SK-N-SH treated with all-trans-retinoic acid at 6 μM for 48 hours (cell line): ENCODE results near the gene ARID5A.

Experiments used
- ATAC-seq: fragments of 200-7000 bp; cut with Tn5 transposase; 3 replicates; pipeline ENCODE4 v1.9.1; 2020; ENCODE audit warnings: mild to moderate bottlenecking, moderate library complexity
- ARNTL ChIP-seq: fragments of 450-650 bp; formaldehyde crosslinking; IDR thresholded peaks from 2 replicates; pipeline ENCODE4 v1.5.0; 2020; ENCODE audit warnings: low read depth, mild to moderate bottlenecking, moderate library complexity, borderline replicate concordance
- BACH2 ChIP-seq: fragments of 250-450 bp; sonication (Bioruptor Pico); IDR thresholded peaks from 2 replicates; pipeline ENCODE4 v1.9.0; 2021; ENCODE audit warnings: mild to moderate bottlenecking, borderline replicate concordance
- CREB5 ChIP-seq: fragments of 250-450 bp; sonication (Bioruptor Pico); IDR thresholded peaks from 2 replicates; pipeline ENCODE4 v1.5.1; 2020; ENCODE audit warnings: low read depth, mild to moderate bottlenecking, moderate library complexity
- CSDC2 ChIP-seq: fragments of 250-450 bp; sonication (Bioruptor Pico); IDR thresholded peaks from 2 replicates; pipeline ENCODE4 v1.5.0; 2020; ENCODE audit warnings: mild to moderate bottlenecking, moderate library complexity
- CSRNP3 ChIP-seq: fragments of 250-450 bp; sonication (Bioruptor Pico); IDR thresholded peaks from 2 replicates; pipeline ENCODE4 v1.5.1; 2021; ENCODE audit warnings: mild to moderate bottlenecking, moderate library complexity
- ESRRG ChIP-seq: fragments of 250-450 bp; sonication (Bioruptor Pico); IDR thresholded peaks from 2 replicates; pipeline ENCODE4 v1.6.1; 2021; ENCODE audit warnings: mild to moderate bottlenecking
- GLIS3 ChIP-seq: fragments of 250-450 bp; sonication (Bioruptor Pico); IDR thresholded peaks from 2 replicates; pipeline ENCODE4 v1.5.0; 2020; ENCODE audit warnings: mild to moderate bottlenecking, moderate library complexity
- ISL1 ChIP-seq: fragments of 250-450 bp; sonication (Bioruptor Pico); IDR thresholded peaks from 2 replicates; pipeline ENCODE4 v2.1.2; 2022; ENCODE audit warnings: mild to moderate bottlenecking, moderate library complexity
- OSR1 ChIP-seq: fragments of 250-450 bp; sonication (Bioruptor Pico); IDR thresholded peaks from 2 replicates; pipeline ENCODE4 v1.8.0; 2022; ENCODE audit warnings: moderate library complexity, mild to moderate bottlenecking, inconsistent platforms
- PATZ1 ChIP-seq: fragments of 250-450 bp; sonication (Bioruptor Pico); IDR thresholded peaks from 2 replicates; pipeline ENCODE4 v1.8.0; 2020; ENCODE audit warnings: mild to moderate bottlenecking, moderate library complexity, borderline replicate concordance
- PPARA ChIP-seq: fragments of 250-450 bp; sonication (Bioruptor Pico); IDR thresholded peaks from 2 replicates; pipeline ENCODE4 v1.5.0; 2020; ENCODE audit warnings: mild to moderate bottlenecking, borderline replicate concordance
- RARB ChIP-seq: fragments of 250-450 bp; sonication (Bioruptor Pico); IDR thresholded peaks from 2 replicates; pipeline ENCODE4 v1.8.0; 2021; ENCODE audit warnings: mild to moderate bottlenecking, moderate library complexity
- SNAI2 ChIP-seq: fragments of 250-450 bp; sonication (Bioruptor Pico); IDR thresholded peaks from 2 replicates; pipeline ENCODE4 v1.5.0; 2020; ENCODE audit warnings: mild to moderate bottlenecking, moderate library complexity
- TCF4 ChIP-seq: fragments of 250-450 bp; sonication (Bioruptor Pico); IDR thresholded peaks from 2 replicates; pipeline ENCODE4 v1.8.0; 2021; ENCODE audit warnings: mild to moderate bottlenecking, moderate library complexity, borderline replicate concordance
- TOX ChIP-seq: fragments of 250-450 bp; sonication (Bioruptor Pico); IDR thresholded peaks from 2 replicates; pipeline ENCODE4 v1.8.0; 2021; ENCODE audit warnings: mild to moderate bottlenecking, moderate library complexity, borderline replicate concordance
- TSHZ2 ChIP-seq: fragments of 250-450 bp; sonication (Bioruptor Pico); IDR thresholded peaks from 2 replicates; pipeline ENCODE4 v1.5.0; 2020; ENCODE audit warnings: mild to moderate bottlenecking, moderate library complexity
- ZC3H10 ChIP-seq: fragments of 250-450 bp; sonication (Bioruptor Pico); IDR thresholded peaks from 2 replicates; pipeline ENCODE4 v1.5.1; 2021; ENCODE audit warnings: mild to moderate bottlenecking, moderate library complexity
- ZFP3 ChIP-seq: fragments of 250-450 bp; sonication (Bioruptor Pico); IDR thresholded peaks from 2 replicates; pipeline ENCODE4 v1.5.0; 2020; ENCODE audit warnings: mild to moderate bottlenecking, moderate library complexity
- ZFP30 ChIP-seq: fragments of 450-650 bp; formaldehyde crosslinking; IDR thresholded peaks from 2 replicates; pipeline ENCODE4 v1.5.0; 2022; ENCODE audit warnings: mild to moderate bottlenecking, moderate library complexity
- ZNF565 ChIP-seq: fragments of 450-650 bp; formaldehyde crosslinking; conservative IDR thresholded peaks from 2 replicates; pipeline ENCODE4 v1.5.0; 2020; ENCODE audit warnings: low read depth, mild to moderate bottlenecking, moderate library complexity
- ZNF70 ChIP-seq: fragments of 450-650 bp; formaldehyde crosslinking; IDR thresholded peaks from 2 replicates; pipeline ENCODE4 v1.5.0; 2020; ENCODE audit warnings: mild to moderate bottlenecking, moderate library complexity
- ZNF8 ChIP-seq: fragments of 450-650 bp; formaldehyde crosslinking; IDR thresholded peaks from 2 replicates; pipeline ENCODE4 v1.5.0; 2020; ENCODE audit warnings: mild to moderate bottlenecking, moderate library complexity

The ARID5A gene

GRCh38 chr2:96575785-96576456 is 39.4 kb downstream of the ARID5A start:
- ATAC-seq: no peak
- TF ChIP-seq CSRNP3 (CRISPR knock-in tag) (no peak), ZNF565 (CRISPR knock-in tag) (no peak), ZFP3 (CRISPR knock-in tag) (no peak), ZC3H10 (CRISPR knock-in tag) (no peak)
- TF ChIP-seq, all 23 proteins: peak for 0

DNA sequence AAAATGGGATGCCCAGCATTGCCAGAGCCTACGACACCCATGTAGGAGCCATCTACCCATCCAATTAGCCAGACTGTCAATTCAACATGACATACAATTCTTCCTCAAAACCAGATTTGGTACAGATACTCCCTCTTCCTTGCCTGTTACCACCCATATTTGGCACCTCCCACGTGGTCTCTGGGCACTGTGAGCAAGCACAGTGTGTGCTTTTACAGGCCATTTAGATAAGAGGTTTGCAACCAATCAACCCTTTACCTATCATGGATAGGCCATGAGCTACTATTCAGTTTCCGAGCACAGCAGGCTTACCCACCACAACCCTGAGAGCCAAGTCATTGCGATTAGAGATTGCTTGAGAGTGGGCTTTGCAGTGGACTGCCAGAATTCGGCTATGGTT is 40.9 kb downstream of the ARID5A start:
- ATAC-seq: no peak
- TF ChIP-seq CSRNP3 (CRISPR knock-in tag) (no peak), CREB5 (no peak), ZFP30 (CRISPR knock-in tag) (no peak), TOX (CRISPR knock-in tag) (no peak), CSDC2 (CRISPR knock-in tag) (no peak), ZNF70 (no peak), SNAI2 (CRISPR knock-in tag) (no peak), BACH2 (CRISPR knock-in tag) (no peak), OSR1 (no peak), ZNF8 (CRISPR knock-in tag) (no peak), PATZ1 (CRISPR knock-in tag) (no peak), ESRRG (CRISPR knock-in tag) (no peak), ZNF565 (CRISPR knock-in tag) (no peak), ARNTL (no peak), RARB (CRISPR knock-in tag) (no peak), ZC3H10 (CRISPR knock-in tag) (no peak)

DNA sequence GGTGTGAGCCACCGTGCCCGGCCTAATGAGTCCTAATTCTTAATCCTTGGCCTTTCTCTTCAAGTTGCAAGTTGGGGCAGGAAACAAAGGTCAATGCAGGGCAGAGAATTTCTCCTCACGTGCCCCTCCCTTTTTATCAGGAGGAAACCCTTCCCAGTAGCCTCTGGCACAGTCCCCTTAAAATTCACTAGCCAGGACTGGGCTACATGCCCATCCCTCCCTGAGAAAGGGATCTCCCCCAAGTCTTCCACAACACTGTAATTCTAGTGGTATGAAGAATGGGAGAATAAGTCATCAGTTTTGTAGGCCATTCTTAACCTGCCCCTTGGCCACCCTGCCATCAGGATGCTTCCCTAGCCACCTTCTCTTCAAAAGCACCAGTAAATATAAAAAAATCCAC is 42.2 kb downstream of the ARID5A start:
- TF ChIP-seq ISL1 (CRISPR knock-in tag): no peak
- no peak for TF ChIP-seq ZFP30 (CRISPR knock-in tag)
- TF ChIP-seq CSRNP3 (CRISPR knock-in tag): no peak
- no peak for TF ChIP-seq CSDC2 (CRISPR knock-in tag)
- TF ChIP-seq TSHZ2 (CRISPR knock-in tag): no peak
- TF ChIP-seq ARNTL: no peak
- no peak for TF ChIP-seq RARB (CRISPR knock-in tag)
- TF ChIP-seq GLIS3 (CRISPR knock-in tag): no peak
- TF ChIP-seq ZFP3 (CRISPR knock-in tag): no peak
- no peak for TF ChIP-seq ZNF8 (CRISPR knock-in tag)
- no peak for TF ChIP-seq TCF4 (CRISPR knock-in tag)
- no peak for TF ChIP-seq TOX (CRISPR knock-in tag)
- no peak for TF ChIP-seq PATZ1 (CRISPR knock-in tag)
- TF ChIP-seq BACH2 (CRISPR knock-in tag): no peak
- no peak for TF ChIP-seq CREB5
- no peak for TF ChIP-seq SNAI2 (CRISPR knock-in tag)
- no peak for TF ChIP-seq ZNF70
- no peak for TF ChIP-seq PPARA (CRISPR knock-in tag)
- no peak for TF ChIP-seq ZC3H10 (CRISPR knock-in tag)
- TF ChIP-seq, all 23 proteins: peak for 0
- no peak for ATAC-seq
